Measurements from ENCODE around the gene GALNS. TPM values are rescaled to one million over a fixed set of nuclear protein-coding genes. Genes with fewer than 3 reads are reported as not detected.

The GALNS gene
- total and polyA plus RNA-seq, 12 donors = 12.6 to 63.1 (median 36.2) TPM

- DNase-seq = no peak
- H3K4me3 ChIP-seq = no peak overlapping the region
- H3K4me1 ChIP-seq (replicated peaks in 1 of 2) = peaks cover 0 to 11% of the 10 kb centered on the region in 2 donors
- intact Hi-C loops (cut with DNase I) = no loop called here
- 80 to 93% (median 91%) methylated on average over 1 to 12 of the region's 12 CpGs; no CpG with 5 or more reads in 1 of the 4 donors for WGBS, 4 donors
- H3K36me3 ChIP-seq (replicated peaks in 1 of 2) = no peaks in the 10 kb centered on the region
- TF ChIP-seq CTCF (IDR thresholded peaks at IDR 0.05) (no peak), POLR2A (IDR thresholded peaks at IDR 0.05) (no peak)
- H3K27ac ChIP-seq = no peak overlapping the region
- no peaks in the 10 kb centered on the region for H3K27me3 ChIP-seq
- H3K9me3 ChIP-seq (replicated peaks in 1 of 3) = no peaks in the 10 kb centered on the region
Observed at GRCh38 chr16:88900662-88901052, 43.9 kb upstream of the GALNS start.

GRCh38 chr16:88899901-88900661 lies 43.3 kb upstream of the GALNS start:
- no peak for DNase-seq
- H3K27me3 ChIP-seq = no peaks in the 10 kb centered on the region
- intact Hi-C loops (cut with DNase I) = no loop called here
- 86 to 91% (median 88%) methylated on average over 19 to 41 of the region's 41 CpGs; no CpG with 5 or more reads in 1 of the 4 donors for WGBS, 4 donors
- H3K9me3 ChIP-seq (replicated peaks in 1 of 3) = no peaks in the 10 kb centered on the region
- H3K36me3 ChIP-seq (replicated peaks in 1 of 2) = no peaks in the 10 kb centered on the region
- no peak overlapping the region for H3K27ac ChIP-seq
- no peak overlapping the region for H3K4me3 ChIP-seq
- TF ChIP-seq CTCF (IDR thresholded peaks at IDR 0.05) (no peak), POLR2A (IDR thresholded peaks at IDR 0.05) (no peak)
- peaks cover 0 to 9% of the 10 kb centered on the region in 2 donors for H3K4me1 ChIP-seq (replicated peaks in 1 of 2)

- no peaks in the 10 kb centered on the region for H3K27me3 ChIP-seq
- no peaks in the 10 kb centered on the region for H3K9me3 ChIP-seq (replicated peaks in 1 of 3)
- no peaks in the 10 kb centered on the region for H3K4me1 ChIP-seq (replicated peaks in 1 of 2)
- no peak for DNase-seq
- no peak overlapping the region for H3K4me3 ChIP-seq
- TF ChIP-seq CTCF (IDR thresholded peaks at IDR 0.05) (no peak), POLR2A (IDR thresholded peaks at IDR 0.05) (no peak)
- no peak overlapping the region for H3K27ac ChIP-seq
- intact Hi-C loops (cut with DNase I) = no loop called here
- 89 to 93% (median 91%) methylated on average over 31 to 34 of the region's 34 CpGs for WGBS, 4 donors
- no peaks in the 10 kb centered on the region for H3K36me3 ChIP-seq (replicated peaks in 1 of 2)
Observed at GRCh38 chr16:88897696-88898425, 41.1 kb upstream of the GALNS start.

- DNase-seq = no peak
- WGBS, 4 donors = 89 to 97% (median 91%) methylated on average over 9 to 57 of the region's 57 CpGs
- Histone ChIP-seq H3K4me3 (no peak overlapping the region), H3K27ac (no peak overlapping the region), H3K4me1 (replicated peaks in 1 of 2) (no peaks in the 10 kb centered on the region), H3K27me3 (no peaks in the 10 kb centered on the region), H3K9me3 (replicated peaks in 1 of 3) (no peaks in the 10 kb centered on the region), H3K36me3 (replicated peaks in 1 of 2) (no peaks in the 10 kb centered on the region)
- TF ChIP-seq POLR2A (IDR thresholded peaks at IDR 0.05) = no peak
- no peak for TF ChIP-seq CTCF (IDR thresholded peaks at IDR 0.05)
- intact Hi-C loops (cut with DNase I) = no loop called here
Observed at GRCh38 chr16:88896238-88897070, 39.7 kb upstream of the GALNS start.

Data from adrenal gland (tissue), 12 donors.